ENCODE data around the gene TYW1B.
"Not testable (repeated sequence)": the region's sequence is repeated elsewhere in the genome, so short reads cannot be mapped to it uniquely, and the experiment has no call there.

DNA sequence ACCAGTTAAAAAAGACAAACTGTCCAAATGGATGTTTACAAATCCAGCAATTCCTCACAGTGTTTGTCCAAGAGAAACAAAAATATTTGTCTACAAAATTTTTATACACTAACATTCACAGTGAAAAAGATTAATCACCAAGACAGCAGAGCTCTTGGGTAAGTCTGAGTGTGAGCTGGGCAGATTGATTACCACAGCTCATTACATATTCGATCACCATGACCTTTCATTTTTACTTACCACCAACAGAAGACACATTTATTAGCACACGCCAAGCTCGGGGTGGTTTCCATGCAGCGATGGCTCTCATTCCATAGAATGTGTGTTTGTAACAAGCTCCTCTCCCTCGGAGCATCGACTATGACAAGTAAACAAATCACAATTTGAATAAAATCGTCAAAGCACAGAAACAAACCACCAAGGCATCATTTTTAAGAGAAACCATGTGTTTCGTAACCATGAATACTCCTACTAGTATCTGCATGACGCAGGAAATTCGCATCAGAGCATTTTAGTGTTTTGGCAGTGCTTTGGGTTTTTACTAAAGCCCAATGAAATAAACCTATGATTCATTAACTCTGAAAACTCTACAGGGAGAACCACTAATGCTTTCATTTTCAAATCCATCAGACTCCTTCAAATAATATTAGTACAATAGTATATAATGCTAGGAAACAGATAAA, 83.6 kb downstream of the TYW1B start:
- TF ChIP-seq, protein P1, sequence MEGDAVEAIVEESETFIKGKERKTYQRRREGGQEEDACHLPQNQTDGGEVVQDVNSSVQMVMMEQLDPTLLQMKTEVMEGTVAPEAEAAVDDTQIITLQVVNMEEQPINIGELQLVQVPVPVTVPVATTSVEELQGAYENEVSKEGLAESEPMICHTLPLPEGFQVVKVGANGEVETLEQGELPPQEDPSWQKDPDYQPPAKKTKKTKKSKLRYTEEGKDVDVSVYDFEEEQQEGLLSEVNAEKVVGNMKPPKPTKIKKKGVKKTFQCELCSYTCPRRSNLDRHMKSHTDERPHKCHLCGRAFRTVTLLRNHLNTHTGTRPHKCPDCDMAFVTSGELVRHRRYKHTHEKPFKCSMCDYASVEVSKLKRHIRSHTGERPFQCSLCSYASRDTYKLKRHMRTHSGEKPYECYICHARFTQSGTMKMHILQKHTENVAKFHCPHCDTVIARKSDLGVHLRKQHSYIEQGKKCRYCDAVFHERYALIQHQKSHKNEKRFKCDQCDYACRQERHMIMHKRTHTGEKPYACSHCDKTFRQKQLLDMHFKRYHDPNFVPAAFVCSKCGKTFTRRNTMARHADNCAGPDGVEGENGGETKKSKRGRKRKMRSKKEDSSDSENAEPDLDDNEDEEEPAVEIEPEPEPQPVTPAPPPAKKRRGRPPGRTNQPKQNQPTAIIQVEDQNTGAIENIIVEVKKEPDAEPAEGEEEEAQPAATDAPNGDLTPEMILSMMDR (IDR thresholded peaks at IDR 0.05): not testable (repeated sequence)
- TF ChIP-seq POLR2A, EP300 (IDR thresholded peaks at IDR 0.05): not testable (repeated sequence)

Measured in tibial nerve (tissue), 4 donors.